Erythroblast (primary cell): ENCODE data around the gene COMMD2.

ENCODE experiments used
- GATA1 ChIP-seq: IDR thresholded peaks from 2 replicates; pipeline ENCODE4 v1.6.1; 2011; ENCODE audit warnings: low read depth, mild to moderate bottlenecking, control low read depth, low read length, moderate library complexity
- POLR2A ChIP-seq: IDR thresholded peaks from 2 replicates; pipeline ENCODE4 v1.6.1; 2011; ENCODE audit warnings: mild to moderate bottlenecking, low read length

DNA sequence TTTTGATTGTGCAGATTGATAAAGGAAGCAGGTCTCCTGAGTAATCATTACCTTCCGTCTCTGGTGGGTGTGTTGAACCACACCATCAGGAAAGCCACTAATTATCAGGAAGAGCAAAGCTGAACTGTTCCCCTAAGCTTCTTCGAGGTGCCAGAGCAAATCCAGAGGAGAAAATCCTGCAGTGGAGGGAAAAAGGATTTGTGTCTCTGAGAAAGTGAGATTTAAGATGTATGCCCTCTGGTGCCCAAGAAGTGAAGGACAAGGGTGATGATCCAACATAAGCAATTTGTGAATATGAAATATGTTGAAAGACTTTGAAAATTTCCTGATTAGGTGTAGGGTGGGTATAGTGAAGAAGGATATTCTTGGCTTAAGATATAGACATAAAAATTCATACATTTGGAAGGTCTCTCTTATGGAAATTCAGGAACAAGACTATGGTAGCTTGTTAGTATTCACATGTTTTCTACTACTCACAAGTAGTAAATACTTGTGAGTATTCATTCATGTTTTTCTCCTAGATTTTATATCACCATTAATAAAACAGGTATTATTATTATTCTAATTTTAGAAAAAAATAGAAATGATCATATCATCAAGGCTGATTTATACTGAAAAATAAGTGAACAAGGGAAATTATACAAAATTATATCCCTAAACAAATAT is 34.8 kb downstream of the COMMD2 start:
- no peak for TF ChIP-seq POLR2A
- no peak for TF ChIP-seq GATA1
